ENCODE results near the gene EPS8. TPM values are rescaled to one million over a fixed set of nuclear protein-coding genes. Genes with fewer than 3 reads are reported as not detected.
"Not testable (repeated sequence)": the region's sequence is repeated elsewhere in the genome, so short reads cannot be mapped to it uniquely, and the experiment has no call there.

EPS8 gene
- total and polyA plus RNA-seq, 2 experiments from 2014 or later, result 43.1 to 83.2 TPM

DNA sequence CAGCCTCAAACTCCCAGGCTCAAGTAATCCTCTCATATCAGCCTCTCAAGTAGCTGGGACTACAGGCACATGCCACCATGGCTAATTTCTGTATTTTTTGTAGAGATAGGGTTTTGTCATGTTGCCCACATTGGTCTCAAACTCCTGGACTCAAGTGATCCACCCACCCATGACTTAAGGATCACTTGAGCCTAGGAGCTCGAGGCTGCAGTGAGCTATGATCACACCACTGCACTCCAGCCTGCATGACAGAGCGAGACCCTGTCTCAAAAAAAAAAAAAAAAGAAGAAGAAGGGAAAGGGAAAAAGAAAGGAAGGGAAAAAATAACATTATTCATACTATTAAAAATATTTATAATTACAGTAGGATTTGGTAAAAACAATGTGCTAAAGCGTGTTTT is 19.2 kb downstream of the EPS8 start:
- Histone ChIP-seq H3K27ac (no peak overlapping the region), H2AFZ (no peak overlapping the region), H3K9me3 (ENCODE audit: low read depth) (no peaks in the 10 kb centered on the region), H3K36me3 (replicated peaks; ENCODE audit: insufficient read depth, low read depth) (no peaks in the 10 kb centered on the region), H3K4me1 (ENCODE audit: insufficient read depth) (no peaks in the 10 kb centered on the region), H3K4me3 (no peak overlapping the region), H3K79me2 (peaks cover 94% of the 10 kb centered on the region), H4K20me1 (ENCODE audit: insufficient read depth, poor library complexity, severe bottlenecking) (peaks cover 2% of the 10 kb centered on the region), H3K4me2 (no peak overlapping the region), H3K9me2 (replicated peaks; ENCODE audit: insufficient read depth) (no peaks in the 10 kb centered on the region), H3K27me3 (no peaks in the 10 kb centered on the region)
- TF ChIP-seq EZH2phosphoT487 (IDR thresholded peaks at IDR 0.05; ENCODE audit: low read depth, severe bottlenecking, unreplicated experiment) (no peak), CTCF (IDR thresholded peaks at IDR 0.05; ENCODE audit: poor library complexity) (no peak)
- DNase-seq (ENCODE audit: low spot score), result no peak
- 93% methylated on average over 3 of the region's 3 CpGs for WGBS (ENCODE audit: low lambda C conversion rate, missing lambda C conversion rate)

GRCh38 chr12:15769586-15769985 is 19.6 kb downstream of the EPS8 start:
- WGBS (ENCODE audit: low lambda C conversion rate, missing lambda C conversion rate), result 96% methylated on average over 3 of the region's 3 CpGs
- Histone ChIP-seq H3K27ac (no peak overlapping the region), H3K4me1 (ENCODE audit: insufficient read depth) (no peaks in the 10 kb centered on the region), H3K4me3 (no peak overlapping the region), H4K20me1 (ENCODE audit: insufficient read depth, poor library complexity, severe bottlenecking) (no peaks in the 10 kb centered on the region), H3K36me3 (replicated peaks; ENCODE audit: insufficient read depth, low read depth) (no peaks in the 10 kb centered on the region), H3K9me3 (ENCODE audit: low read depth) (no peaks in the 10 kb centered on the region), H3K4me2 (no peak overlapping the region), H3K27me3 (no peaks in the 10 kb centered on the region), H2AFZ (no peak overlapping the region), H3K79me2 (peaks cover 94% of the 10 kb centered on the region), H3K9me2 (replicated peaks; ENCODE audit: insufficient read depth) (no peaks in the 10 kb centered on the region)
- DNase-seq (ENCODE audit: low spot score), result no peak
- TF ChIP-seq EZH2 (IDR thresholded peaks at IDR 0.05; ENCODE audit: borderline replicate concordance), result no peak
- TF ChIP-seq CTCF (IDR thresholded peaks at IDR 0.05; ENCODE audit: poor library complexity), result no peak
- no peak for TF ChIP-seq EZH2phosphoT487 (IDR thresholded peaks at IDR 0.05; ENCODE audit: low read depth, severe bottlenecking, unreplicated experiment)

GRCh38 chr12:15767301-15767700 is 21.9 kb downstream of the EPS8 start:
- peaks cover 96% of the 10 kb centered on the region for H3K79me2 ChIP-seq
- H4K20me1 ChIP-seq (ENCODE audit: insufficient read depth, poor library complexity, severe bottlenecking), result no peaks in the 10 kb centered on the region
- H3K4me3 ChIP-seq, result no peak overlapping the region
- 83% methylated on average over 2 of the region's 2 CpGs for WGBS (ENCODE audit: low lambda C conversion rate, missing lambda C conversion rate)
- TF ChIP-seq EZH2 (IDR thresholded peaks at IDR 0.05; ENCODE audit: borderline replicate concordance) (no peak), CTCF (IDR thresholded peaks at IDR 0.05; ENCODE audit: poor library complexity) (no peak), EZH2phosphoT487 (IDR thresholded peaks at IDR 0.05; ENCODE audit: low read depth, severe bottlenecking, unreplicated experiment) (no peak)
- H3K9me2 ChIP-seq (replicated peaks; ENCODE audit: insufficient read depth), result no peaks in the 10 kb centered on the region
- no peak for DNase-seq (ENCODE audit: low spot score)
- H3K27ac ChIP-seq, result no peak overlapping the region
- no peaks in the 10 kb centered on the region for H3K27me3 ChIP-seq
- H2AFZ ChIP-seq, result no peak overlapping the region
- no peak overlapping the region for H3K4me2 ChIP-seq
- H3K9me3 ChIP-seq (ENCODE audit: low read depth), result no peaks in the 10 kb centered on the region
- H3K4me1 ChIP-seq (ENCODE audit: insufficient read depth), result no peaks in the 10 kb centered on the region
- no peaks in the 10 kb centered on the region for H3K36me3 ChIP-seq (replicated peaks; ENCODE audit: insufficient read depth, low read depth)

DNA sequence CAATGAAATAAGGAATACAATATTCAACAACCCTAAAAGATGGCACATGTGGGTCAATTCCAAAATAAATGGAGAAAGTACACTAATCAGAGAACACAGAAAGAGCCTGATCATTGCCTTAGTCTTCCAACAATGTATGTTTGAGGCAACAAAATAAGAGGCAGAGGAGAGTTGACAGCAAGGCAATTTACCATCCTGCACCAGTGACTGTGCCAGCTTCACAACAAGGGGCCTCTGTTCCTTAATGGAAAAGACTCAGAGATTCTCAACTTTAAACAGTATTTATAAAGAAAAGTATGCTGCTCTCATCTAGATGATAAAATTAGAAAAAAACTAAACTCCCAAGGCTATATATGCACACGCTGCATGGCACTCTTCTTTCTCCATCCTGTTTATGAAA is 25.9 kb downstream of the EPS8 start:
- Histone ChIP-seq H4K20me1 (ENCODE audit: insufficient read depth, poor library complexity, severe bottlenecking) (peaks cover 4% of the 10 kb centered on the region), H3K9me3 (ENCODE audit: low read depth) (peaks cover 5% of the 10 kb centered on the region), H3K27me3 (no peaks in the 10 kb centered on the region), H3K9me2 (replicated peaks; ENCODE audit: insufficient read depth) (no peaks in the 10 kb centered on the region), H3K4me2 (no peak overlapping the region), H3K36me3 (replicated peaks; ENCODE audit: insufficient read depth, low read depth) (no peaks in the 10 kb centered on the region), H3K79me2 (peaks cover 96% of the 10 kb centered on the region), H3K4me1 (ENCODE audit: insufficient read depth) (no peaks in the 10 kb centered on the region), H3K4me3 (no peak overlapping the region), H2AFZ (no peak overlapping the region), H3K27ac (no peak overlapping the region)
- TF ChIP-seq CTCF (IDR thresholded peaks at IDR 0.05; ENCODE audit: poor library complexity) (no peak), EZH2 (IDR thresholded peaks at IDR 0.05; ENCODE audit: borderline replicate concordance) (no peak), EZH2phosphoT487 (IDR thresholded peaks at IDR 0.05; ENCODE audit: low read depth, severe bottlenecking, unreplicated experiment) (no peak)
- no peak for DNase-seq (ENCODE audit: low spot score)
- WGBS (ENCODE audit: low lambda C conversion rate, missing lambda C conversion rate), result 85% methylated on average over 1 of the region's 1 CpG

- not testable (repeated sequence) for H3K4me1 ChIP-seq (ENCODE audit: insufficient read depth); H4K20me1 ChIP-seq (ENCODE audit: insufficient read depth, poor library complexity, severe bottlenecking); DNase-seq (ENCODE audit: low spot score); H3K27ac ChIP-seq; H3K4me2 ChIP-seq; H3K9me3 ChIP-seq (ENCODE audit: low read depth); H3K4me3 ChIP-seq; H3K27me3 ChIP-seq; H3K36me3 ChIP-seq (replicated peaks; ENCODE audit: insufficient read depth, low read depth); H2AFZ ChIP-seq; H3K9me2 ChIP-seq (replicated peaks; ENCODE audit: insufficient read depth)
- 97% methylated on average over 7 of the region's 7 CpGs for WGBS (ENCODE audit: low lambda C conversion rate, missing lambda C conversion rate)
- peaks cover 100% of the 10 kb centered on the region for H3K79me2 ChIP-seq
These were observed 27.0 kb downstream of the EPS8 start for GRCh38 chr12:15762162-15762561.
